Measurements from ENCODE around the gene IL6ST.

IL6ST gene

DNA sequence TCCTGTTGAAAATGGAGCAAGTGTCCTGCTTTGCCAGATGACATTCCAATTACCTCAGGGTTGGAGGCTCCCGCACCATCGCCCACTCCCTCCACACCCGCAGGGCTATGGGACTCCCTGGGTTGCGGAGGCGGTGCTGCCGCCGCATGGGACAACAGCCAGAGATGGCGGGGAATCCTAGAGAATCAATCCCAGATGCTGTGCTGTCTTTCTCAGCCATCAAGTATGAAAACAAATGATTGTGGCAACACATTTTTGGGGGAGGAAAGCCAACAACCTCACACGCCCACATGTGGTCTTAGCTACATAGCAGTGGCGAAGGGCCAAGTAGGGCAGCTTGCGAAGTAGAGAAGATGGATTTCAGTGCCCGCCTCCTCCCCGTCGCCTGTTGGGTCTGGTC, 96.9 kb downstream of the IL6ST start:
- H3K27ac ChIP-seq (ENCODE audit: low read length), result no peak overlapping the region

GRCh38 chr5:55897206-55897894, 97.4 kb downstream of the IL6ST start:
- H3K4me3 ChIP-seq (ENCODE audit: low read length), result no peak overlapping the region

More for the DNA sequence above, 96.9 kb downstream of the IL6ST start:
- H3K4me1 ChIP-seq (ENCODE audit: insufficient read depth, low read length), result no peaks in the 10 kb centered on the region
- no peaks in the 10 kb centered on the region for H3K27me3 ChIP-seq (ENCODE audit: insufficient read depth, low read length)
- H3K36me3 ChIP-seq (ENCODE audit: insufficient read depth, low read depth, low read length), result no peaks in the 10 kb centered on the region
- no peak overlapping the region for H3K9ac ChIP-seq (ENCODE audit: low read depth, low read length)
- no peaks in the 10 kb centered on the region for H3K9me3 ChIP-seq (ENCODE audit: insufficient read depth, low read depth, low read length)
- no peak overlapping the region for H3K4me3 ChIP-seq (ENCODE audit: low read length)

GRCh38 chr5:55896663-55897062, 98.1 kb downstream of the IL6ST start:
- Histone ChIP-seq H3K9me3 (ENCODE audit: insufficient read depth, low read depth, low read length) (no peaks in the 10 kb centered on the region), H3K4me3 (ENCODE audit: low read length) (no peak overlapping the region), H3K36me3 (ENCODE audit: insufficient read depth, low read depth, low read length) (no peaks in the 10 kb centered on the region), H3K4me1 (ENCODE audit: insufficient read depth, low read length) (no peaks in the 10 kb centered on the region), H3K27me3 (ENCODE audit: insufficient read depth, low read length) (no peaks in the 10 kb centered on the region), H3K27ac (ENCODE audit: low read length) (no peak overlapping the region), H3K9ac (ENCODE audit: low read depth, low read length) (no peak overlapping the region)

More at GRCh38 chr5:55897206-55897894, 97.4 kb downstream of the IL6ST start:
- H3K36me3 ChIP-seq (ENCODE audit: insufficient read depth, low read depth, low read length), result no peaks in the 10 kb centered on the region
- no peak overlapping the region for H3K27ac ChIP-seq (ENCODE audit: low read length)
- H3K27me3 ChIP-seq (ENCODE audit: insufficient read depth, low read length), result no peaks in the 10 kb centered on the region
- H3K9ac ChIP-seq (ENCODE audit: low read depth, low read length), result no peak overlapping the region
- H3K9me3 ChIP-seq (ENCODE audit: insufficient read depth, low read depth, low read length), result no peaks in the 10 kb centered on the region
- no peaks in the 10 kb centered on the region for H3K4me1 ChIP-seq (ENCODE audit: insufficient read depth, low read length)

DNA sequence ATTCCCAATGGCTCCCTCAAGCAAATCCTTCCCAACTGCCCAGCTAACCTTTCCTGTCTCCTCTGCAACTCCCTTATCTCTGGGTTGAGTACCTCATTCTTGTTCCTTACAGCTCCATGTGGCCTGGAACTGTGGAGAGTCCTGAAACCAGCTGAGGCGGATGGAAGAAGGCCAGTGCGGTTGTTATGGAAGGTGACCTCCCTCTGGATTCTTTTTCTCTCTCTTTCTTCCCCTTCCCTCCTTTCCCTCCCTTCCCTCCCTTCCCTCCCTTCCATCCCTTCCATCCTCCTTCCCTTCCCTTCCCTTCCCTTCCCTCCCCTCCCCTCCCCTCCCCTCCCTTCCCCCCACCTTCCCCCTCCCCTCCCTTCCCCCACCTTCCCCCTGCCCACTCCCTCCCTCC, 98.5 kb downstream of the IL6ST start:
- Histone ChIP-seq H3K9me3 (ENCODE audit: insufficient read depth, low read depth, low read length) (no peaks in the 10 kb centered on the region), H3K4me3 (ENCODE audit: low read length) (no peak overlapping the region), H3K36me3 (ENCODE audit: insufficient read depth, low read depth, low read length) (no peaks in the 10 kb centered on the region), H3K9ac (ENCODE audit: low read depth, low read length) (no peak overlapping the region), H3K4me1 (ENCODE audit: insufficient read depth, low read length) (no peaks in the 10 kb centered on the region), H3K27ac (ENCODE audit: low read length) (no peak overlapping the region), H3K27me3 (ENCODE audit: insufficient read depth, low read length) (no peaks in the 10 kb centered on the region)

DNA sequence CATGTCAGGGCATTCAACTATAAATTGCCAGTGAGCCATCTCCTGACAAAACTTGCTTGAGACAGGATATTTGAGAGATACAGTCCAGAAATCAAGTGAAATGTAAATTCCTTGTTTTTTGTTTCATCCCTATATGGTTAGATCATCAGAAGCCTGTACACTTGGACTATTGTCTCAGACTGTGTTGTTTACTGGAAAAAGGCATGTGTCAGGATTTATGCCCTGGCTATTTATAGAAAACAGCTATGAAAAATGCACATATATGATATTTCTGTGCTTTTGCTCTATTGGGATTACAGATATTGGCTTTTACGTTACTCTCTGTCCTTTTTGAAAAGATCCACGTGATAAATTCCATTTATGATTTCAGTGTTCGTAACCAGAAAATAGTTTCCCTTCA, 99.4 kb downstream of the IL6ST start:
- Histone ChIP-seq H3K9me3 (ENCODE audit: insufficient read depth, low read depth, low read length) (no peaks in the 10 kb centered on the region), H3K4me3 (ENCODE audit: low read length) (no peak overlapping the region)

DNA sequence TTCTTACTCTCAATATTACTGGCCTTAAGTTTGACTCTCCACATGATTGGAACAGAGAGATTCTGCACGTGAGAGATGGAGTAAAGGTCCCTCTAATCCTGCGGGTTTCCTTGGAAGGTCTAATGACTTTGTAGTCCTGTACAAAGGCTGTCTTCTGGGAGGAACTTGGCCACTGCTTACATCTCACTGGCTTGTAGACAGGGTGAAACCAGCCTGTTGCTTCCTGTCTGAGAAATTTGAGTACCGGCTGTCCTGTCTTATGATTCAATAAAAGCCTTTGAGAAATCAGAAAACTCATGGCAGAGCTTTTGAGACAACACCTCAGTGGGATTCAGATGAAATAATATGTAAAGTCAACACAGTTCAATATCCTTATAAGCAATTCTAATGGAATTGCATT, 100.6 kb downstream of the IL6ST start:
- Histone ChIP-seq H3K4me1 (ENCODE audit: insufficient read depth, low read length) (no peaks in the 10 kb centered on the region), H3K9me3 (ENCODE audit: insufficient read depth, low read depth, low read length) (no peaks in the 10 kb centered on the region), H3K36me3 (ENCODE audit: insufficient read depth, low read depth, low read length) (no peaks in the 10 kb centered on the region), H3K4me3 (ENCODE audit: low read length) (no peak overlapping the region), H3K9ac (ENCODE audit: low read depth, low read length) (no peak overlapping the region), H3K27me3 (ENCODE audit: insufficient read depth, low read length) (no peaks in the 10 kb centered on the region), H3K27ac (ENCODE audit: low read length) (no peak overlapping the region)

More for the DNA sequence above, 99.4 kb downstream of the IL6ST start:
- Histone ChIP-seq H3K36me3 (ENCODE audit: insufficient read depth, low read depth, low read length) (no peaks in the 10 kb centered on the region), H3K27ac (ENCODE audit: low read length) (no peak overlapping the region), H3K9ac (ENCODE audit: low read depth, low read length) (no peak overlapping the region), H3K4me1 (ENCODE audit: insufficient read depth, low read length) (no peaks in the 10 kb centered on the region), H3K27me3 (ENCODE audit: insufficient read depth, low read length) (no peaks in the 10 kb centered on the region)

DNA sequence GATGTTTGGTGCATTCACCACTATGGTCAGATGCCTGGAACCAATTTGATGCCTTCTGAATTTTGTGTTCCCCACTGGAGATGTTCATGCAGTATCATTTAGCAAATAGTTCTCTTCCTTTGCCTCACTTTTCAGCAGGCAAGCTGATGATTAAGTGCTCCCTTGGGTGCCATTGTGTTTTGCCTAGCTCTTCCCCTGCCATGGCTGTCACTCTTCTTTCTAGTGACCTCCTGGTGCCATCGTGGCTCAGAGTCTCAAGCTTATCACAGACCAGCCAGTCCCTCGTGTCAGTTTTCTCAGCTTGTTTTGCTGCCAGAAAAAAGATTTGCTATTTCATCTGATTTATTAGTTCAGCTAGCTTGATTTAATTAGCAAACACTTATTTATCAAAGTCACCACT, 102.3 kb downstream of the IL6ST start:
- Histone ChIP-seq H3K4me3 (ENCODE audit: low read length) (no peak overlapping the region), H3K9me3 (ENCODE audit: insufficient read depth, low read depth, low read length) (no peaks in the 10 kb centered on the region), H3K4me1 (ENCODE audit: insufficient read depth, low read length) (no peaks in the 10 kb centered on the region), H3K9ac (ENCODE audit: low read depth, low read length) (no peak overlapping the region), H3K27ac (ENCODE audit: low read length) (no peak overlapping the region), H3K36me3 (ENCODE audit: insufficient read depth, low read depth, low read length) (no peaks in the 10 kb centered on the region), H3K27me3 (ENCODE audit: insufficient read depth, low read length) (no peaks in the 10 kb centered on the region)

DNA sequence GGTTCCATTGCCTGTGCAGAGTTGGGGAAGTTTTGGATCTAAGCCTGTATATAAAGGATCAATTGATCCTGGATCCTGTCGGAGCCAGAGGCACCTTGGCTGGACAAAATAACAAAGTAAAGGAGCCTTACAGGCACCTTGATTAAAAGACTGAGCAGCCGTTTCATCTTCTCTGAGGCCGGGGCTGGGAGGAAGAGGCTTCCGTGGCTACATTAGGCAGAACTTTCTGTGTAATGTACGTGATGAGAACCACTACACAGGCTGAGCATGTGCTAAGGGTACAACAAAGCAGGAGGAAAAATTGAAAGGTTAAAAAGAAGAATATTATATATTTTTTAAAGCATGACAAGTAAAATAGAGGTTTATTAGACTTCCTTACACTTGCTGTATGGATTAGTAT, 106.6 kb downstream of the IL6ST start:
- Histone ChIP-seq H3K27me3 (ENCODE audit: insufficient read depth, low read length) (no peaks in the 10 kb centered on the region), H3K27ac (ENCODE audit: low read length) (no peak overlapping the region)

DNA sequence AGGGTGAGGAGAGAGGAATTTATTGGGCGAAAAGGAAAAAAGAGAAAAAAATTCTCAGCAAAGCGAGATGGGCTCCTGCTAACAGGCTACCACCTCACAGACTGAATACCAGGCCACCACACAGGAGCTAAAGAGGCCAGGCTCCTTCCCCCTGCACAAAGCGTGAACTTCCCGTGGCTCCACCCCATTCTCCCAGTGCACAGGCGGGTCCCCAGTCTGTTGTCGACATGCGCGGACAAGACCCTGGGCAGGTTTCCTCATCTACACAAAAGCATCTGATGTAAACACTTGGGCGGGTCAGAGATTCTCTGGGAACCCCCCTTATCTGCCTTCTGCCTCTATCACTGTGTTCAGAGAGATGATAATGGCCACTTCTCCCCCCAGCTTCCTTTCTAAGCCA, 109.4 kb downstream of the IL6ST start:
- no peak overlapping the region for H3K4me3 ChIP-seq (ENCODE audit: low read length)
- H3K36me3 ChIP-seq (ENCODE audit: insufficient read depth, low read depth, low read length), result no peaks in the 10 kb centered on the region

More for the DNA sequence above, 106.6 kb downstream of the IL6ST start:
- no peaks in the 10 kb centered on the region for H3K9me3 ChIP-seq (ENCODE audit: insufficient read depth, low read depth, low read length)
- no peak overlapping the region for H3K9ac ChIP-seq (ENCODE audit: low read depth, low read length)
- no peak overlapping the region for H3K4me3 ChIP-seq (ENCODE audit: low read length)
- no peaks in the 10 kb centered on the region for H3K4me1 ChIP-seq (ENCODE audit: insufficient read depth, low read length)
- H3K36me3 ChIP-seq (ENCODE audit: insufficient read depth, low read depth, low read length), result no peaks in the 10 kb centered on the region

More for the DNA sequence above, 109.4 kb downstream of the IL6ST start:
- Histone ChIP-seq H3K4me1 (ENCODE audit: insufficient read depth, low read length) (no peaks in the 10 kb centered on the region), H3K27me3 (ENCODE audit: insufficient read depth, low read length) (no peaks in the 10 kb centered on the region), H3K9ac (ENCODE audit: low read depth, low read length) (no peak overlapping the region), H3K9me3 (ENCODE audit: insufficient read depth, low read depth, low read length) (no peaks in the 10 kb centered on the region), H3K27ac (ENCODE audit: low read length) (no peak overlapping the region)
